ENCODE measurements around the gene ATOH8.

DNA sequence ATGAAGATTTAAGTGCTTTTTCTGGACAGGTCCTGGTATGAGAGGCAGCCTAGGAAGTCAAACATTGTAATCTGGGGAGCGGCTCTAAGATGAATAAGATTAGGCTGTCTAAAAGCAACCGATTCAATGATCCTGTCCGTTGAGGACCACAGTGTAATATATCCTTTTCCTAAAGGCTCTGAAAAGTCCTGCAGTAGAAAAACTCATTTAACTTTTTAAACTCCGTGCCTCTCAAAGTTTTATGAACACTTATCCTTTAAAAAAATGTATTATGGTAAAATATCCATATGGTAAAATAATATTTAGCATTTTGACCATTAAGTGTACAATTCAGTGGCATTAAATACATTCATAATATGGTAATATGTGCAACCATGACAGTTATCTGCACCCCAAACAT, 39.8 kb downstream of the ATOH8 start:
- TF ChIP-seq RFX5 (IDR thresholded peaks at IDR 0.05; ENCODE audit: low read length) = no peak
- TF ChIP-seq CTCF (IDR thresholded peaks at IDR 0.05) = no peak
- TF ChIP-seq USF1 (IDR thresholded peaks at IDR 0.05; ENCODE audit: borderline replicate concordance, low read depth) = no peak
- TF ChIP-seq, protein P1, sequence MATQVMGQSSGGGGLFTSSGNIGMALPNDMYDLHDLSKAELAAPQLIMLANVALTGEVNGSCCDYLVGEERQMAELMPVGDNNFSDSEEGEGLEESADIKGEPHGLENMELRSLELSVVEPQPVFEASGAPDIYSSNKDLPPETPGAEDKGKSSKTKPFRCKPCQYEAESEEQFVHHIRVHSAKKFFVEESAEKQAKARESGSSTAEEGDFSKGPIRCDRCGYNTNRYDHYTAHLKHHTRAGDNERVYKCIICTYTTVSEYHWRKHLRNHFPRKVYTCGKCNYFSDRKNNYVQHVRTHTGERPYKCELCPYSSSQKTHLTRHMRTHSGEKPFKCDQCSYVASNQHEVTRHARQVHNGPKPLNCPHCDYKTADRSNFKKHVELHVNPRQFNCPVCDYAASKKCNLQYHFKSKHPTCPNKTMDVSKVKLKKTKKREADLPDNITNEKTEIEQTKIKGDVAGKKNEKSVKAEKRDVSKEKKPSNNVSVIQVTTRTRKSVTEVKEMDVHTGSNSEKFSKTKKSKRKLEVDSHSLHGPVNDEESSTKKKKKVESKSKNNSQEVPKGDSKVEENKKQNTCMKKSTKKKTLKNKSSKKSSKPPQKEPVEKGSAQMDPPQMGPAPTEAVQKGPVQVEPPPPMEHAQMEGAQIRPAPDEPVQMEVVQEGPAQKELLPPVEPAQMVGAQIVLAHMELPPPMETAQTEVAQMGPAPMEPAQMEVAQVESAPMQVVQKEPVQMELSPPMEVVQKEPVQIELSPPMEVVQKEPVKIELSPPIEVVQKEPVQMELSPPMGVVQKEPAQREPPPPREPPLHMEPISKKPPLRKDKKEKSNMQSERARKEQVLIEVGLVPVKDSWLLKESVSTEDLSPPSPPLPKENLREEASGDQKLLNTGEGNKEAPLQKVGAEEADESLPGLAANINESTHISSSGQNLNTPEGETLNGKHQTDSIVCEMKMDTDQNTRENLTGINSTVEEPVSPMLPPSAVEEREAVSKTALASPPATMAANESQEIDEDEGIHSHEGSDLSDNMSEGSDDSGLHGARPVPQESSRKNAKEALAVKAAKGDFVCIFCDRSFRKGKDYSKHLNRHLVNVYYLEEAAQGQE (IDR thresholded peaks at IDR 0.05; ENCODE audit: low read depth, low read length) = no peak
- no peak for TF ChIP-seq ZBTB33 (IDR thresholded peaks at IDR 0.05; ENCODE audit: borderline replicate concordance, low read depth)
- TF ChIP-seq IRF3 (IDR thresholded peaks at IDR 0.05; ENCODE audit: low read depth, low read length) = no peak
- TF ChIP-seq RAD21 (IDR thresholded peaks at IDR 0.05; ENCODE audit: low read length) = no peak

All from SK-N-SH (cell line).